ENCODE results near the gene BAAT. TPM values are rescaled to one million over a fixed set of nuclear protein-coding genes. Genes with fewer than 3 reads are reported as not detected.

The BAAT gene
- total RNA-seq, 1 experiment from 2014 or later = 0.17 TPM

DNA sequence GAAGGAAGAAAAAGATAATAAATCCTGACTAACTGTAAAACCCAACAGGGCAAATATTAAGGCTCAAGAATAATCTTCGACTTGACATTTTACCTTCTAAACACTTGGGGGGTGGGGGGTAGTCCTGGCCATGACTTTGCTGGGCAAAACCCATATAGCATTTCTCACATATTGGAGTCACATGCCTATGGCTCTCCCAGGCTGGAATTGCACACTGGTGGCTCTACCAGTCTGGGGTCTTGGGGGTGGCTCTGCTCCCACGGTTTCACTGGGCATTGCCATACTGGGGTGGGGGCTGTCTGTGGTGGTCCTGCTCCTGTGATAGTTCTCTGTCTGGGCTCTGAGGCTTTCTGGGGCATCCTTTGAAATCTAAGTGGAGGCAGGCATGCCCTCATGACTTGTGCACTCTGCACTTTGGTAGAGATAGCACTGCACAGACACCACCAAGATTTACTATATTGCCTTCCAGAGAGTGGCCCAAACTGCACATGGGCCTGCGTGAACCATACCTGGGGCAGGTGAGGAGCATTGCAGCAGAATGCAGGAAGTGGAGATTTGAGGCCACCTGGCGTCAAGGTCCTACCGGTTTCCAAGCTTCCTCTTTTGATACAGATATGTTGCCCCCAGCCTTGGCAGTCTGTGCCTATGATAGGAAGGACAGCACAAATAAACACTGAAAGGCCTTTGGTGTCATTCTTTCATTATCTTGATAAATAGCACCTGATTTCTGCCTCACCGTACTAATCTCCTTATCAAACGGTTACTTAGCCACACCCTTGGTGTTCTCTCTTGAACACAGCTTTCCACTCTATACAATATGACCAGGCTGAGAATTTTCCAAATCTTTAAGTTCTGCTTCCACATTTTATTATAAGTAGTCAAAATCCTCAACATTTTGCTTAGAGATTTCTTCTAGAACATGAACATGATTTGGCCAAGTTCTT, 29.8 kb downstream of the BAAT start (continued):
- TF ChIP-seq, protein P1, sequence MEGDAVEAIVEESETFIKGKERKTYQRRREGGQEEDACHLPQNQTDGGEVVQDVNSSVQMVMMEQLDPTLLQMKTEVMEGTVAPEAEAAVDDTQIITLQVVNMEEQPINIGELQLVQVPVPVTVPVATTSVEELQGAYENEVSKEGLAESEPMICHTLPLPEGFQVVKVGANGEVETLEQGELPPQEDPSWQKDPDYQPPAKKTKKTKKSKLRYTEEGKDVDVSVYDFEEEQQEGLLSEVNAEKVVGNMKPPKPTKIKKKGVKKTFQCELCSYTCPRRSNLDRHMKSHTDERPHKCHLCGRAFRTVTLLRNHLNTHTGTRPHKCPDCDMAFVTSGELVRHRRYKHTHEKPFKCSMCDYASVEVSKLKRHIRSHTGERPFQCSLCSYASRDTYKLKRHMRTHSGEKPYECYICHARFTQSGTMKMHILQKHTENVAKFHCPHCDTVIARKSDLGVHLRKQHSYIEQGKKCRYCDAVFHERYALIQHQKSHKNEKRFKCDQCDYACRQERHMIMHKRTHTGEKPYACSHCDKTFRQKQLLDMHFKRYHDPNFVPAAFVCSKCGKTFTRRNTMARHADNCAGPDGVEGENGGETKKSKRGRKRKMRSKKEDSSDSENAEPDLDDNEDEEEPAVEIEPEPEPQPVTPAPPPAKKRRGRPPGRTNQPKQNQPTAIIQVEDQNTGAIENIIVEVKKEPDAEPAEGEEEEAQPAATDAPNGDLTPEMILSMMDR (IDR thresholded peaks at IDR 0.05) = no peak
- TF ChIP-seq NFYB (CRISPR knock-in tag; conservative IDR thresholded peaks at IDR 0.05; ENCODE audit: low read depth) = no peak

DNA sequence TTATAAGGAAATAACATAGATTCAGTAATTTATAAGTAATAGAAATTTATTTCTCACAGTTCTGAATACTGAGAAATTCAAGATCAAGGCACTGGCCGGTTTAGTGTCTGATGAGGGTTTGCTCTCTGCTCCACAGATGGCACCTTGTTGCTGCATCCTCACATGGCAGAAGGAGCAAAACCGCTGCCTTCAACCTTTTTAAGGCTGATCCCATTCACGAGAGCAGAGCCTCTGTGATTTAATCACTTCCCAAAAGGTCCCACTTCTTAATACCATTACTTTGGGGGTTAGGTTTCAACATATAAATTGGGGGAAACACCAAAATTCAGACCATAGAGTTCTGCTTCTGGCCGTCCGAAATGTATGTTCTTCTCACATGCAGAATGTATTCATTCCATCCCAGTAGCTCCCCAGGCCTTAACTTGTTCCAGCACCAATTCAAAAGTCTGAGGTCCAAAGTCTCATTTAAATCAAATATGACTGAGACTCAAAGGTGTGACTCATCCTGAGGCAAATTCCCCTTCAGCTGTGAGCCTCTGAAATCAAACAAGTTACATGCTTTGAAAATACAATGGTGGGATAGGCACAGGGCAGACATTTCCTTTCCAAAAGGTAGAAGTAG, 30.6 kb downstream of the BAAT start:
- Mint-ChIP-seq H3K36me3 (no peaks in the 10 kb centered on the region; the same call in 1 of the 2 replicates), H3K9me3 (peaks cover 8% of the 10 kb centered on the region), H3K27ac (no peak overlapping the region), H3K4me3 (no peak overlapping the region), H3K4me1 (no peaks in the 10 kb centered on the region), H3K27me3 (ENCODE audit: low read depth) (no peaks in the 10 kb centered on the region)
- TF ChIP-seq, protein P2, sequence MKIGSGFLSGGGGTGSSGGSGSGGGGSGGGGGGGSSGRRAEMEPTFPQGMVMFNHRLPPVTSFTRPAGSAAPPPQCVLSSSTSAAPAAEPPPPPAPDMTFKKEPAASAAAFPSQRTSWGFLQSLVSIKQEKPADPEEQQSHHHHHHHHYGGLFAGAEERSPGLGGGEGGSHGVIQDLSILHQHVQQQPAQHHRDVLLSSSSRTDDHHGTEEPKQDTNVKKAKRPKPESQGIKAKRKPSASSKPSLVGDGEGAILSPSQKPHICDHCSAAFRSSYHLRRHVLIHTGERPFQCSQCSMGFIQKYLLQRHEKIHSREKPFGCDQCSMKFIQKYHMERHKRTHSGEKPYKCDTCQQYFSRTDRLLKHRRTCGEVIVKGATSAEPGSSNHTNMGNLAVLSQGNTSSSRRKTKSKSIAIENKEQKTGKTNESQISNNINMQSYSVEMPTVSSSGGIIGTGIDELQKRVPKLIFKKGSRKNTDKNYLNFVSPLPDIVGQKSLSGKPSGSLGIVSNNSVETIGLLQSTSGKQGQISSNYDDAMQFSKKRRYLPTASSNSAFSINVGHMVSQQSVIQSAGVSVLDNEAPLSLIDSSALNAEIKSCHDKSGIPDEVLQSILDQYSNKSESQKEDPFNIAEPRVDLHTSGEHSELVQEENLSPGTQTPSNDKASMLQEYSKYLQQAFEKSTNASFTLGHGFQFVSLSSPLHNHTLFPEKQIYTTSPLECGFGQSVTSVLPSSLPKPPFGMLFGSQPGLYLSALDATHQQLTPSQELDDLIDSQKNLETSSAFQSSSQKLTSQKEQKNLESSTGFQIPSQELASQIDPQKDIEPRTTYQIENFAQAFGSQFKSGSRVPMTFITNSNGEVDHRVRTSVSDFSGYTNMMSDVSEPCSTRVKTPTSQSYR (CRISPR knock-in tag; IDR thresholded peaks at IDR 0.05) = no peak
- TF ChIP-seq KAT7 (CRISPR knock-in tag; IDR thresholded peaks at IDR 0.05; ENCODE audit: borderline replicate concordance) (no peak), ZNF423 (CRISPR knock-in tag; IDR thresholded peaks at IDR 0.05) (no peak), SMAD3 (CRISPR knock-in tag; IDR thresholded peaks at IDR 0.05; ENCODE audit: borderline replicate concordance) (no peak), SP1 (CRISPR knock-in tag; conservative IDR thresholded peaks at IDR 0.05) (no peak), GRHL2 (CRISPR knock-in tag; IDR thresholded peaks at IDR 0.05; ENCODE audit: insufficient replicate concordance, severe bottlenecking) (no peak), CREB1 (CRISPR knock-in tag; IDR thresholded peaks at IDR 0.05) (no peak), HMGA2 (CRISPR knock-in tag; IDR thresholded peaks at IDR 0.05) (no peak), NFATC4 (CRISPR knock-in tag; IDR thresholded peaks at IDR 0.05) (no peak), EMX1 (CRISPR knock-in tag; IDR thresholded peaks at IDR 0.05) (no peak), ZNF317 (CRISPR knock-in tag; IDR thresholded peaks at IDR 0.05; ENCODE audit: borderline replicate concordance, low read depth) (no peak)
- TF ChIP-seq, protein P3, sequence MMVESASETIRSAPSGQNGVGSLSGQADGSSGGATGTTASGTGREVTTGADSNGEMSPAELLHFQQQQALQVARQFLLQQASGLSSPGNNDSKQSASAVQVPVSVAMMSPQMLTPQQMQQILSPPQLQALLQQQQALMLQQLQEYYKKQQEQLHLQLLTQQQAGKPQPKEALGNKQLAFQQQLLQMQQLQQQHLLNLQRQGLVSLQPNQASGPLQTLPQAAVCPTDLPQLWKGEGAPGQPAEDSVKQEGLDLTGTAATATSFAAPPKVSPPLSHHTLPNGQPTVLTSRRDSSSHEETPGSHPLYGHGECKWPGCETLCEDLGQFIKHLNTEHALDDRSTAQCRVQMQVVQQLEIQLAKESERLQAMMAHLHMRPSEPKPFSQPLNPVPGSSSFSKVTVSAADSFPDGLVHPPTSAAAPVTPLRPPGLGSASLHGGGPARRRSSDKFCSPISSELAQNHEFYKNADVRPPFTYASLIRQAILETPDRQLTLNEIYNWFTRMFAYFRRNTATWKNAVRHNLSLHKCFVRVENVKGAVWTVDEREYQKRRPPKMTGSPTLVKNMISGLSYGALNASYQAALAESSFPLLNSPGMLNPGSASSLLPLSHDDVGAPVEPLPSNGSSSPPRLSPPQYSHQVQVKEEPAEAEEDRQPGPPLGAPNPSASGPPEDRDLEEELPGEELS (CRISPR knock-in tag; IDR thresholded peaks at IDR 0.05) = no peak
- TF ChIP-seq, protein P4, sequence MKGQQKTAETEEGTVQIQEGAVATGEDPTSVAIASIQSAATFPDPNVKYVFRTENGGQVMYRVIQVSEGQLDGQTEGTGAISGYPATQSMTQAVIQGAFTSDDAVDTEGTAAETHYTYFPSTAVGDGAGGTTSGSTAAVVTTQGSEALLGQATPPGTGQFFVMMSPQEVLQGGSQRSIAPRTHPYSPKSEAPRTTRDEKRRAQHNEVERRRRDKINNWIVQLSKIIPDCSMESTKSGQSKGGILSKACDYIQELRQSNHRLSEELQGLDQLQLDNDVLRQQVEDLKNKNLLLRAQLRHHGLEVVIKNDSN (CRISPR knock-in tag; IDR thresholded peaks at IDR 0.05) = no peak
- TF ChIP-seq, protein P5, sequence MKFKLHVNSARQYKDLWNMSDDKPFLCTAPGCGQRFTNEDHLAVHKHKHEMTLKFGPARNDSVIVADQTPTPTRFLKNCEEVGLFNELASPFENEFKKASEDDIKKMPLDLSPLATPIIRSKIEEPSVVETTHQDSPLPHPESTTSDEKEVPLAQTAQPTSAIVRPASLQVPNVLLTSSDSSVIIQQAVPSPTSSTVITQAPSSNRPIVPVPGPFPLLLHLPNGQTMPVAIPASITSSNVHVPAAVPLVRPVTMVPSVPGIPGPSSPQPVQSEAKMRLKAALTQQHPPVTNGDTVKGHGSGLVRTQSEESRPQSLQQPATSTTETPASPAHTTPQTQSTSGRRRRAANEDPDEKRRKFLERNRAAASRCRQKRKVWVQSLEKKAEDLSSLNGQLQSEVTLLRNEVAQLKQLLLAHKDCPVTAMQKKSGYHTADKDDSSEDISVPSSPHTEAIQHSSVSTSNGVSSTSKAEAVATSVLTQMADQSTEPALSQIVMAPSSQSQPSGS (CRISPR knock-in tag; IDR thresholded peaks at IDR 0.05; ENCODE audit: borderline replicate concordance, low read depth) = no peak
- TF ChIP-seq, protein P6, sequence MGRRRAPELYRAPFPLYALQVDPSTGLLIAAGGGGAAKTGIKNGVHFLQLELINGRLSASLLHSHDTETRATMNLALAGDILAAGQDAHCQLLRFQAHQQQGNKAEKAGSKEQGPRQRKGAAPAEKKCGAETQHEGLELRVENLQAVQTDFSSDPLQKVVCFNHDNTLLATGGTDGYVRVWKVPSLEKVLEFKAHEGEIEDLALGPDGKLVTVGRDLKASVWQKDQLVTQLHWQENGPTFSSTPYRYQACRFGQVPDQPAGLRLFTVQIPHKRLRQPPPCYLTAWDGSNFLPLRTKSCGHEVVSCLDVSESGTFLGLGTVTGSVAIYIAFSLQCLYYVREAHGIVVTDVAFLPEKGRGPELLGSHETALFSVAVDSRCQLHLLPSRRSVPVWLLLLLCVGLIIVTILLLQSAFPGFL (CRISPR knock-in tag; IDR thresholded peaks at IDR 0.05; ENCODE audit: borderline replicate concordance) = no peak
- POLR2A ChIA-PET = no interaction called here
- DNase-seq (ENCODE audit: low spot score) (no peak), ATAC-seq (no peak)
- CTCF ChIA-PET = no interaction called here

Measured in WTC11 (cell line).